ENCODE measurements around the gene ZNF768. TPM values are rescaled to one million over a fixed set of nuclear protein-coding genes. Genes with fewer than 3 reads are reported as not detected.

The ZNF768 gene
- total and polyA plus RNA-seq, 2 of the 13 experiments (the other 11 are each of a cell fraction or from before 2014, with no cell fraction given) = 26.7 to 34.4 TPM

- TF ChIP-seq ZBTB33 (CRISPR knock-in tag; IDR thresholded peaks at IDR 0.05) (no peak), ZNF572 (CRISPR knock-in tag; IDR thresholded peaks at IDR 0.05) (peak; percentile 65; the same call in 1 of the 2 replicates), AHDC1 (CRISPR knock-in tag; IDR thresholded peaks at IDR 0.05; ENCODE audit: borderline replicate concordance) (0 out of 2 replicates have a peak, but pooled peaks have one; percentile 9), ZFX (CRISPR knock-in tag; IDR thresholded peaks at IDR 0.05; ENCODE audit: low read depth) (peak; percentile 82), THAP9 (CRISPR knock-in tag; IDR thresholded peaks at IDR 0.05; ENCODE audit: borderline replicate concordance) (peak; percentile 80), ZNF605 (CRISPR knock-in tag; IDR thresholded peaks at IDR 0.05) (peak; percentile 23; the same call in 1 of the 2 replicates), FOXA3 (CRISPR knock-in tag; IDR thresholded peaks at IDR 0.05) (0 out of 2 replicates have a peak, but pooled peaks have one; percentile 6), TARDBP (CRISPR knock-in tag; IDR thresholded peaks at IDR 0.05) (peak; percentile 72), ATRX (CRISPR knock-in tag; IDR thresholded peaks at IDR 0.05; ENCODE audit: borderline replicate concordance) (no peak), ZNF552 (CRISPR knock-in tag; IDR thresholded peaks at IDR 0.05; ENCODE audit: borderline replicate concordance) (peak; percentile 38; the same call in 1 of the 2 replicates), ZNF547 (CRISPR knock-in tag; IDR thresholded peaks at IDR 0.05) (peak; percentile 58; the same call in 1 of the 2 replicates), MXD3 (CRISPR knock-in tag; IDR thresholded peaks at IDR 0.05) (no peak; the same call in 1 of the 2 replicates), ETV5 (CRISPR knock-in tag; IDR thresholded peaks at IDR 0.05; ENCODE audit: borderline replicate concordance) (peak; percentile 46), FOXJ3 (CRISPR knock-in tag; IDR thresholded peaks at IDR 0.05; ENCODE audit: borderline replicate concordance) (no peak)
Measured at GRCh38 chr16:30526823-30527634, 663 bp upstream of the ZNF768 start (continued).

Measured in HepG2 (cell line).